SK-N-MC (cell line): Measurements from ENCODE around the gene HOXA4.

Experiments
- EZH2 ChIP-seq: fragments of 200-600 bp; sonication (generic); IDR thresholded peaks from one replicate; pipeline ENCODE4 v1.6.1; 2017; ENCODE audit warnings: antibody characterized with exemption
- FOXP2 ChIP-seq: optimal IDR thresholded peaks from 2 replicates; pipeline ENCODE3; 2011; ENCODE audit warnings: mild to moderate bottlenecking, moderate library complexity; ENCODE audit not compliant: insufficient read depth; ENCODE audit errors: extremely low read length, control extremely low read depth
- POLR2AphosphoS5 ChIP-seq: IDR thresholded peaks from 2 replicates; pipeline ENCODE4 v1.6.1; 2012; ENCODE audit warnings: mild to moderate bottlenecking, low read depth, low read length, borderline replicate concordance

- TF ChIP-seq EZH2 (peak; percentile 86), POLR2AphosphoS5 (no peak), FOXP2 (no peak)
These were observed 12.7 kb upstream of the HOXA4 start, which contains the start of gene HOXA5 for GRCh38 chr7:27143023-27143949.
